K562 (cell line): ENCODE measurements around the gene DGCR6L. TPM values are rescaled to one million over a fixed set of nuclear protein-coding genes. Genes with fewer than 3 reads are reported as not detected.

Experiments used
- ATF4 ChIP-seq: fragments of 450-650 bp; formaldehyde crosslinking; IDR thresholded peaks from 2 replicates; pipeline ENCODE4 v1.4.0; 2022; ENCODE audit warnings: mild to moderate bottlenecking, moderate library complexity
- BMI1 ChIP-seq: fragments of 150-350 bp; IDR thresholded peaks from 2 replicates; pipeline ENCODE4 v1.6.1; 2014; ENCODE audit warnings: low read length
- ELF4 ChIP-seq: fragments of 450-650 bp; formaldehyde crosslinking; IDR thresholded peaks from 2 replicates; pipeline ENCODE4 v1.4.0; 2022; ENCODE audit warnings: missing genetic modification characterization
- FOXA3 ChIP-seq, 2 experiments: fragments of 450-650 bp in 1 of 2; sonication (generic) in 1 of 2; formaldehyde crosslinking; IDR thresholded peaks in 1 of 2; conservative IDR thresholded peaks in 1 of 2; 2 replicates each; pipeline versions ENCODE4 v1.4.0 to v1.8.0; 2020 to 2022; ENCODE audit warnings: mild to moderate bottlenecking in 2 of 2, missing genetic modification reagents in 1 of 2
- HDAC3 ChIP-seq: fragments of 450-650 bp; IDR thresholded peaks from 2 replicates; pipeline ENCODE4 v1.6.1; 2018; ENCODE audit warnings: borderline replicate concordance, mild to moderate bottlenecking, moderate library complexity; ENCODE audit not compliant: partially characterized antibody
- HMBOX1 ChIP-seq: sonication (generic); IDR thresholded peaks from 2 replicates; pipeline ENCODE4 v1.6.1; 2016
- MECOM ChIP-seq: fragments of 250-450 bp; sonication (Bioruptor Pico); IDR thresholded peaks from 2 replicates; pipeline ENCODE4 v1.8.0; 2022; ENCODE audit warnings: inconsistent platforms
- POLR2AphosphoS5 ChIP-seq: IDR thresholded peaks from 2 replicates; pipeline ENCODE4 v1.6.1; 2011; ENCODE audit warnings: mild to moderate bottlenecking, low read depth, low read length, moderate library complexity; ENCODE audit not compliant: control insufficient read depth, insufficient read depth
- PRMT5 ChIP-seq: sonication (generic); formaldehyde crosslinking; IDR thresholded peaks from 2 replicates; pipeline ENCODE4 v1.5.0; 2020; ENCODE audit warnings: missing genetic modification reagents
- RFX5 ChIP-seq: IDR thresholded peaks from 2 replicates; pipeline ENCODE4 v1.6.1; 2011; ENCODE audit warnings: low read depth, mild to moderate bottlenecking, improper control_type of control experiment, low read length
- SP1 ChIP-seq: sonication (generic); formaldehyde crosslinking; IDR thresholded peaks from 2 replicates; pipeline ENCODE4 v1.8.1; 2022; ENCODE audit warnings: mild to moderate bottlenecking, missing genetic modification reagents
- ZBTB17 ChIP-seq: fragments of 450-650 bp; formaldehyde crosslinking; IDR thresholded peaks from 2 replicates; pipeline ENCODE4 v1.4.0; 2020; ENCODE audit warnings: mild to moderate bottlenecking
- ZNF3 ChIP-seq: fragments of 250-450 bp; sonication (Bioruptor Pico); IDR thresholded peaks from 2 replicates; pipeline ENCODE4 v1.5.0; 2021; ENCODE audit warnings: mild to moderate bottlenecking, moderate library complexity
- ZNF384 ChIP-seq: IDR thresholded peaks from 2 replicates; pipeline ENCODE4 v1.6.1; 2012; ENCODE audit warnings: low read depth, low read length, improper control_type of control experiment
- ZNF583 ChIP-seq: fragments of 250-450 bp; sonication (Bioruptor Pico); IDR thresholded peaks from 2 replicates; pipeline ENCODE4 v1.4.0; 2020
- polyA plus RNA-seq, 8 experiments: library from polyadenylated mRNA; depleted of rRNA in 4 of 8; stranded (reverse) in 5 of 8; unstranded in 3 of 8; fragments of >200 nt; fragmentation: Nextera tagmentation in 2 of 8; fragmentation: Illumina TruSeq in 1 of 8; extraction: Ambion mirVana in 2 of 8; extraction: Trizol in 1 of 8; gene quantifications; 2 replicates each; pipeline versions ENCODE4 v1.2.1 to v1.2.3, GENCODE V29; 2011 to 2014; ENCODE audit warnings: inconsistent platforms in 1 of 8, missing spikeins in 1 of 8
- total RNA-seq, 7 experiments: library from RNA; depleted of rRNA in 6 of 7; stranded (reverse); fragments of >200 nt in 6 of 7; fragmentation: Illumina TruSeq in 2 of 7; extraction: Trizol in 2 of 7; gene quantifications; 2 replicates each; pipeline versions ENCODE4 v1.2.1 to v1.2.3, GENCODE V29; 2011 to 2021; ENCODE audit warnings: low replicate concordance in 1 of 7
- TF ChIP-seq, protein P1 (sequence below): fragments of 450-650 bp; IDR thresholded peaks from 2 replicates; pipeline ENCODE4 v1.7.0; 2016; ENCODE audit warnings: borderline replicate concordance
- TF ChIP-seq, protein P2 (sequence below): sonication (generic); formaldehyde crosslinking; IDR thresholded peaks from 2 replicates; pipeline ENCODE4 v1.8.0; 2023; ENCODE audit warnings: missing genetic modification reagents, mild to moderate bottlenecking, borderline replicate concordance

The DGCR6L gene
- total and polyA plus RNA-seq, 9 of the 15 experiments (the other 6 are each of a cell fraction or from before 2014, with no cell fraction given): 3.6 to 151 (median 51.0) TPM

DNA sequence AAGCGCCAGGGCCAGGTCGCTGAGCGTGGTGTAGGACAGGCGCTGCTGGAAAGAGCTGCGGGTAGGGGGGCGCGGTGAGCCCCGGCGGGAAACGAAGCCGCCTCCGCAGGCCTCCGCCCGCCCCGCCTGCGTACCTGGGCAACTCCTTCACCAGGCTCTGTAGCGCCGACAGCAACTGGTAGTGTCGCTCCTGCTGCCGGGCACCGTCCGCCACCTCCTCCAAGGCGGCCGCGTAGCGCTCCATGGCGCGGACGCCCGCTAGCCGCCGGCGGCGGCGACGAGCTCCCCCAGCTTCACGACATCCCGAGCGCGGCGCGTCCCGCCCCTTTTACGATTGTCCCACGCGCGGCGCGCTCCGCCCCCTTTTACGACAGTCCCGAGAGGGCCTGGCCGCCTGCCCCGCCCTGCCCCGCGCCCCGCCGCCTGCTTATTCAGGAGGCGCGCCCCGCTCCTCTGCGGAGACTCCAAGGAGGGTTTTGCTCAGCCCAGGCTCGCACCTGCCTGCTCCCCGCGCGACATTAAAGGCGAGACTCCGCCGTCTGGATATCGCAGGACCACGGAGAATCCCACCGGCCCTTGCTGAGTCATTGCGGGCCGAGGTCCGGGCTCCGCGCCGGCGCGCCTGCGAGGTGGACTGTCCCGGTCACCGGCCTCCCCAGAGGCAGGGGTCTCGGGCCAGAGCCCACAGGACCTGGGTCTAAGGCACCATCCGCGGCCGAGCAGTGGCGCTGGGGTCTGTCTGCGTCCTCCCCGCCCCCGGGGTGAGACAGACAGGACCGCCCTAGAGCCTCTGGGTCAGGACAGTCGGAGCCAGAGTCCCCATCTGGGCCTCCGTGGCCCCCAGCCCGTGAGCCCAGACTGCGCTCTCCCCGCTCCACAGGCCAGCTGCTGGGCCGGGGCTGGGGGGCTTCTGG lies at the start of gene DGCR6L (continued):
- no peak for TF ChIP-seq ZNF3 (CRISPR knock-in tag)
- TF ChIP-seq ELF4 (CRISPR knock-in tag): peak; percentile 80
- TF ChIP-seq, protein P1, sequence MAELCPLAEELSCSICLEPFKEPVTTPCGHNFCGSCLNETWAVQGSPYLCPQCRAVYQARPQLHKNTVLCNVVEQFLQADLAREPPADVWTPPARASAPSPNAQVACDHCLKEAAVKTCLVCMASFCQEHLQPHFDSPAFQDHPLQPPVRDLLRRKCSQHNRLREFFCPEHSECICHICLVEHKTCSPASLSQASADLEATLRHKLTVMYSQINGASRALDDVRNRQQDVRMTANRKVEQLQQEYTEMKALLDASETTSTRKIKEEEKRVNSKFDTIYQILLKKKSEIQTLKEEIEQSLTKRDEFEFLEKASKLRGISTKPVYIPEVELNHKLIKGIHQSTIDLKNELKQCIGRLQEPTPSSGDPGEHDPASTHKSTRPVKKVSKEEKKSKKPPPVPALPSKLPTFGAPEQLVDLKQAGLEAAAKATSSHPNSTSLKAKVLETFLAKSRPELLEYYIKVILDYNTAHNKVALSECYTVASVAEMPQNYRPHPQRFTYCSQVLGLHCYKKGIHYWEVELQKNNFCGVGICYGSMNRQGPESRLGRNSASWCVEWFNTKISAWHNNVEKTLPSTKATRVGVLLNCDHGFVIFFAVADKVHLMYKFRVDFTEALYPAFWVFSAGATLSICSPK: no peak
- TF ChIP-seq ATF4 (CRISPR knock-in tag): peak; percentile 71
- peak; percentile 20 to 62; a peak in 1 of 4 replicates for TF ChIP-seq FOXA3 (CRISPR knock-in tag; conservative IDR thresholded peaks at IDR 0.05 in 1 of 2, IDR thresholded peaks at IDR 0.05 in 1 of 2)
- TF ChIP-seq ZNF384: no peak
- TF ChIP-seq ZNF583 (CRISPR knock-in tag): peak; percentile 8; the same call in 1 of the 2 replicates
- TF ChIP-seq SP1: peak; percentile 100
- no peak for TF ChIP-seq BMI1
- peak; percentile 82 for TF ChIP-seq ZBTB17
- no peak for TF ChIP-seq HMBOX1
- TF ChIP-seq POLR2AphosphoS5: peak; percentile 82
- no peak for TF ChIP-seq RFX5
- TF ChIP-seq, protein P2, sequence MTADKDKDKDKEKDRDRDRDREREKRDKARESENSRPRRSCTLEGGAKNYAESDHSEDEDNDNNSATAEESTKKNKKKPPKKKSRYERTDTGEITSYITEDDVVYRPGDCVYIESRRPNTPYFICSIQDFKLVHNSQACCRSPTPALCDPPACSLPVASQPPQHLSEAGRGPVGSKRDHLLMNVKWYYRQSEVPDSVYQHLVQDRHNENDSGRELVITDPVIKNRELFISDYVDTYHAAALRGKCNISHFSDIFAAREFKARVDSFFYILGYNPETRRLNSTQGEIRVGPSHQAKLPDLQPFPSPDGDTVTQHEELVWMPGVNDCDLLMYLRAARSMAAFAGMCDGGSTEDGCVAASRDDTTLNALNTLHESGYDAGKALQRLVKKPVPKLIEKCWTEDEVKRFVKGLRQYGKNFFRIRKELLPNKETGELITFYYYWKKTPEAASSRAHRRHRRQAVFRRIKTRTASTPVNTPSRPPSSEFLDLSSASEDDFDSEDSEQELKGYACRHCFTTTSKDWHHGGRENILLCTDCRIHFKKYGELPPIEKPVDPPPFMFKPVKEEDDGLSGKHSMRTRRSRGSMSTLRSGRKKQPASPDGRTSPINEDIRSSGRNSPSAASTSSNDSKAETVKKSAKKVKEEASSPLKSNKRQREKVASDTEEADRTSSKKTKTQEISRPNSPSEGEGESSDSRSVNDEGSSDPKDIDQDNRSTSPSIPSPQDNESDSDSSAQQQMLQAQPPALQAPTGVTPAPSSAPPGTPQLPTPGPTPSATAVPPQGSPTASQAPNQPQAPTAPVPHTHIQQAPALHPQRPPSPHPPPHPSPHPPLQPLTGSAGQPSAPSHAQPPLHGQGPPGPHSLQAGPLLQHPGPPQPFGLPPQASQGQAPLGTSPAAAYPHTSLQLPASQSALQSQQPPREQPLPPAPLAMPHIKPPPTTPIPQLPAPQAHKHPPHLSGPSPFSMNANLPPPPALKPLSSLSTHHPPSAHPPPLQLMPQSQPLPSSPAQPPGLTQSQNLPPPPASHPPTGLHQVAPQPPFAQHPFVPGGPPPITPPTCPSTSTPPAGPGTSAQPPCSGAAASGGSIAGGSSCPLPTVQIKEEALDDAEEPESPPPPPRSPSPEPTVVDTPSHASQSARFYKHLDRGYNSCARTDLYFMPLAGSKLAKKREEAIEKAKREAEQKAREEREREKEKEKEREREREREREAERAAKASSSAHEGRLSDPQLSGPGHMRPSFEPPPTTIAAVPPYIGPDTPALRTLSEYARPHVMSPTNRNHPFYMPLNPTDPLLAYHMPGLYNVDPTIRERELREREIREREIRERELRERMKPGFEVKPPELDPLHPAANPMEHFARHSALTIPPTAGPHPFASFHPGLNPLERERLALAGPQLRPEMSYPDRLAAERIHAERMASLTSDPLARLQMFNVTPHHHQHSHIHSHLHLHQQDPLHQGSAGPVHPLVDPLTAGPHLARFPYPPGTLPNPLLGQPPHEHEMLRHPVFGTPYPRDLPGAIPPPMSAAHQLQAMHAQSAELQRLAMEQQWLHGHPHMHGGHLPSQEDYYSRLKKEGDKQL (CRISPR knock-in tag): no peak
- TF ChIP-seq PRMT5 (CRISPR knock-in tag): 0 out of 2 replicates have a peak, but pooled peaks have one; percentile 69
- TF ChIP-seq HDAC3: no peak
- TF ChIP-seq MECOM (CRISPR knock-in tag): no peak
